Progenitor cell of endocrine pancreas (in vitro differentiated cells): Measurements from ENCODE around the gene LDLR. TPM values are rescaled to one million over a fixed set of nuclear protein-coding genes. Genes with fewer than 3 reads are reported as not detected.
A peak's percentile ranks its signal among the peaks of the same experiment; 100 is the strongest.
"Not testable (repeated sequence)": the region's sequence is repeated elsewhere in the genome, so short reads cannot be mapped to it uniquely, and the experiment has no call there.

Experiments
- DNase-seq: peaks from one replicate; pipeline ENCODE4 v3.0.0; 2021; ENCODE audit warnings: low spot score; ENCODE audit not compliant: unreplicated experiment
- H3K27ac Mint-ChIP-seq: 2 replicates; pipeline ENCODE4 v1.8.0; 2021; ENCODE audit warnings: mild to moderate bottlenecking, moderate library complexity, mixed read lengths
- H3K27me3 Mint-ChIP-seq: 2 replicates; pipeline ENCODE4 v1.8.0; 2021; ENCODE audit warnings: mixed read lengths
- H3K36me3 Mint-ChIP-seq: 2 replicates; pipeline ENCODE4 v1.8.0; 2022; ENCODE audit warnings: mixed read lengths; ENCODE audit not compliant: insufficient read depth
- H3K4me1 Mint-ChIP-seq: 2 replicates; pipeline ENCODE4 v1.8.0; 2021; ENCODE audit warnings: low read depth, mixed read lengths
- H3K4me3 Mint-ChIP-seq: 2 replicates; pipeline ENCODE4 v1.8.0; 2021; ENCODE audit warnings: low read depth, mild to moderate bottlenecking, moderate library complexity, mixed read lengths
- H3K9me3 Mint-ChIP-seq: 2 replicates; pipeline ENCODE4 v1.8.0; 2021; ENCODE audit warnings: low read depth, mixed read lengths
- total RNA-seq: library from RNA; stranded (reverse); gene quantifications from 2 replicates; pipeline ENCODE4 v1.2.1, GENCODE V29; 2021
- TF ChIP-seq, protein P1 (sequence below): fragments of 200-600 bp; sonication (generic); IDR thresholded peaks from one replicate; pipeline ENCODE4 v1.5.0; 2021; ENCODE audit warnings: antibody characterized with exemption, mild to moderate bottlenecking; ENCODE audit not compliant: unreplicated experiment

The LDLR gene
- total RNA-seq, 1 donor from 2014 or later = 73.2 TPM

DNA sequence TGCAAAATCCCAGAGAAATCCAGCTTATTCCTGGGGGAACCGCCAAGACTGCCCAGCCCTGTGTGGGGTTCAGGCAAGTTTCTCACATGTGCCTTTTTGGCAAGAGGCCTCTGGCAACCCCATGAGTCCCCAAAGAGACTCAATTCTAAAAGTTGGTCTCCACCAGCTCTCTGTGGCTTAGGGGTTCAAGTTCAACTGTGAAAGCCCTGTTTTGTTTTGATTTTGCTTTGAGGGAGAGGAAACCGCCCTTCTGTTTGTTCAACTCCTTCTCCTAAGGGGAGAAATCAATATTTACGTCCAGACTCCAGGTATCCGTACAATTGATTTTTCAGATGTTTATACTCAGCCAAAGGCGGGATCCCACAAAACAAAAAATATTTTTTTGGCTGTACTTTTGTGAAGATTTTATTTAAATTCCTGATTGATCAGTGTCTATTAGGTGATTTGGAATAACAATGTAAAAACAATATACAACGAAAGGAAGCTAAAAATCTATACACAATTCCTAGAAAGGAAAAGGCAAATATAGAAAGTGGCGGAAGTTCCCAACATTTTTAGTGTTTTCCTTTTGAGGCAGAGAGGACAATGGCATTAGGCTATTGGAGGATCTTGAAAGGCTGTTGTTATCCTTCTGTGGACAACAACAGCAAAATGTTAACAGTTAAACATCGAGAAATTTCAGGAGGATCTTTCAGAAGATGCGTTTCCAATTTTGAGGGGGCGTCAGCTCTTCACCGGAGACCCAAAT lies 583 bp upstream of the LDLR start:
- Mint-ChIP-seq H3K27ac (peak overlapping the region; percentile 98), H3K9me3 (no peaks in the 10 kb centered on the region), H3K36me3 (no peaks in the 10 kb centered on the region), H3K27me3 (no peaks in the 10 kb centered on the region), H3K4me3 (peak overlapping the region; percentile 91), H3K4me1 (peaks cover 21% of the 10 kb centered on the region)
- DNase-seq = no peak
- TF ChIP-seq, protein P1, sequence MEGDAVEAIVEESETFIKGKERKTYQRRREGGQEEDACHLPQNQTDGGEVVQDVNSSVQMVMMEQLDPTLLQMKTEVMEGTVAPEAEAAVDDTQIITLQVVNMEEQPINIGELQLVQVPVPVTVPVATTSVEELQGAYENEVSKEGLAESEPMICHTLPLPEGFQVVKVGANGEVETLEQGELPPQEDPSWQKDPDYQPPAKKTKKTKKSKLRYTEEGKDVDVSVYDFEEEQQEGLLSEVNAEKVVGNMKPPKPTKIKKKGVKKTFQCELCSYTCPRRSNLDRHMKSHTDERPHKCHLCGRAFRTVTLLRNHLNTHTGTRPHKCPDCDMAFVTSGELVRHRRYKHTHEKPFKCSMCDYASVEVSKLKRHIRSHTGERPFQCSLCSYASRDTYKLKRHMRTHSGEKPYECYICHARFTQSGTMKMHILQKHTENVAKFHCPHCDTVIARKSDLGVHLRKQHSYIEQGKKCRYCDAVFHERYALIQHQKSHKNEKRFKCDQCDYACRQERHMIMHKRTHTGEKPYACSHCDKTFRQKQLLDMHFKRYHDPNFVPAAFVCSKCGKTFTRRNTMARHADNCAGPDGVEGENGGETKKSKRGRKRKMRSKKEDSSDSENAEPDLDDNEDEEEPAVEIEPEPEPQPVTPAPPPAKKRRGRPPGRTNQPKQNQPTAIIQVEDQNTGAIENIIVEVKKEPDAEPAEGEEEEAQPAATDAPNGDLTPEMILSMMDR = no peak

- not testable (repeated sequence) for DNase-seq, H3K27me3 Mint-ChIP-seq, H3K36me3 Mint-ChIP-seq, H3K9me3 Mint-ChIP-seq
- Mint-ChIP-seq H3K27ac (peak overlapping the region; percentile 98), H3K4me3 (peak overlapping the region; percentile 91), H3K4me1 (peaks cover 28% of the 10 kb centered on the region)
Measured at GRCh38 chr19:11090014-11090263, 676 bp downstream of the LDLR start.

DNA sequence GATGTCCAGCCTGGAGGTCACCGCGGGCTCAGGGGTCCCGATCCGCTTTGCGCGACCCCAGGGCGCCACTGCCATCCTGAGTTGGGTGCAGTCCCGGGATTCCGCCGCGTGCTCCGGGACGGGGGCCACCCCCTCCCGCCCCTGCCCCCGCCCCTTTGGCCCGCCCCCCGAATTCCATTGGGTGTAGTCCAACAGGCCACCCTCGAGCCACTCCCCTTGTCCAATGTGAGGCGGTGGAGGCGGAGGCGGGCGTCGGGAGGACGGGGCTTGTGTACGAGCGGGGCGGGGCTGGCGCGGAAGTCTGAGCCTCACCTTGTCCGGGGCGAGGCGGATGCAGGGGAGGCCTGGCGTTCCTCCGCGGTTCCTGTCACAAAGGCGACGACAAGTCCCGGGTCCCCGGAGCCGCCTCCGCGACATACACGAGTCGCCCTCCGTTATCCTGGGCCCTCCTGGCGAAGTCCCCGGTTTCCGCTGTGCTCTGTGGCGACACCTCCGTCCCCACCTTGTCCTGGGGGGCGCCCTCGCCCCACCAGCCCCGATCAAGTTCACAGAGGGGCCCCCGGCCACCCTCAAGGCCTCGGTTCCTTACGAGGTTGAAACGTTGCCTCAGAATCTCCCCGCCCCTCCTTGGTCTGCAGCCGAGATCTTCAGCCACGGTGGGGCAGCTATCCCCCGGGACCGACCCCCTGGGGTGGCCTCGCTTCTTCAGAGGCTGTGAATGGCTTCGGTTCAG lies 1.2 kb downstream of the LDLR start:
- Mint-ChIP-seq H3K4me3 (peak overlapping the region; percentile 91), H3K27me3 (no peaks in the 10 kb centered on the region), H3K9me3 (no peaks in the 10 kb centered on the region), H3K4me1 (peaks cover 30% of the 10 kb centered on the region), H3K27ac (peak overlapping the region; percentile 98), H3K36me3 (peaks cover 6% of the 10 kb centered on the region)
- TF ChIP-seq, protein P1 = no peak
- peak; percentile 90 for DNase-seq

GRCh38 chr19:11090997-11091702 lies 1.9 kb downstream of the LDLR start:
- peaks cover 8% of the 10 kb centered on the region for H3K36me3 Mint-ChIP-seq
- H3K27me3 Mint-ChIP-seq = no peaks in the 10 kb centered on the region
- H3K4me1 Mint-ChIP-seq = peaks cover 30% of the 10 kb centered on the region
- H3K4me3 Mint-ChIP-seq = peak overlapping the region; percentile 82
- no peak for DNase-seq
- TF ChIP-seq, protein P1 = no peak
- peak overlapping the region; percentile 97 for H3K27ac Mint-ChIP-seq
- no peaks in the 10 kb centered on the region for H3K9me3 Mint-ChIP-seq

DNA sequence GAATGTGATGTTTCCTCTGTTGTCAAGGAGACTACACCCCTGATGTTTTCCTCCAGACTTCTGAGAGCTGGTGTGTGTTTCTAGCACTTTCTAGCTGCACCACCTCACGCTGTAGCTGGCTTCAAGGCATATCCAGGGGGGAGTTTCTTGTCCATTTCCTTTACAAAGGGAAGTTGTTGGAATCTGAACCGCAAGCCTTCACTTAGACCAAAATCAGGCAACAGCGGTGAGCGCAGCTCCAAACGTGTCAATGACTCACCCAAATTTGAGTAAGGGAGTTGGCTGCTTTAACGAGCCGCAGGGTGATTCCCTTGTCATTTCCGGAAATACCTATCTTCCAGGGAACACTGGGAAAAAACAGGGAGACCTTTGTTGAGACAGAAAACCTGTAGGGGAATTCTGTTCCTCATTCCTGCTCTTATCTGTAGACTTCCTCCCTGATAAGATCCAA lies 2.5 kb downstream of the LDLR start:
- peak overlapping the region; percentile 82 for H3K4me3 Mint-ChIP-seq
- no peaks in the 10 kb centered on the region for H3K27me3 Mint-ChIP-seq
- no peaks in the 10 kb centered on the region for H3K9me3 Mint-ChIP-seq
- no peak for DNase-seq
- H3K36me3 Mint-ChIP-seq = peaks cover 13% of the 10 kb centered on the region
- TF ChIP-seq, protein P1 = no peak
- peaks cover 32% of the 10 kb centered on the region for H3K4me1 Mint-ChIP-seq
- H3K27ac Mint-ChIP-seq = peak overlapping the region; percentile 97
